OCI-LY7 (cell line): ENCODE results near the gene TBKBP1. TPM values are rescaled to one million over a fixed set of nuclear protein-coding genes. Genes with fewer than 3 reads are reported as not detected.

Experiments used
- BruUV-seq: library from RNA; stranded (reverse); fragments of 400-500 nt; replicated peaks from 2 replicates; lab custom pipeline; 2021; lab: Mats Ljungman, UMichigan
- CTCF ChIA-PET: fragments of 300-600 bp; sonication (Branson Sonifier 250); formaldehyde crosslinking; loops from one replicate; lab custom pipeline; 2022; ENCODE audit warnings: antibody characterized with exemption; ENCODE audit not compliant: unreplicated experiment; lab: Charles Lee
- POLR2A ChIA-PET: fragments of 300-600 bp; sonication (Branson Sonifier 250); formaldehyde crosslinking; loops from one replicate; lab custom pipeline; 2022; ENCODE audit warnings: antibody characterized with exemption; lab: Charles Lee
- DNase-seq: peaks from one replicate; pipeline ENCODE4 v3.0.0-alpha.2; 2015; ENCODE audit warnings: low spot score
- H2AFZ ChIP-seq: fragments of 200-600 bp; sonication (generic), shearing (Covaris generic); 2 replicates; pipeline ENCODE4 v1.6.1; 2014; ENCODE audit warnings: mild to moderate bottlenecking, antibody characterized with exemption, low read length, moderate library complexity
- H3K27ac ChIP-seq: fragments of 200-600 bp; sonication (generic); 2 replicates; pipeline ENCODE4 v1.5.1; 2014; ENCODE audit warnings: mixed run types, low read depth, mild to moderate bottlenecking, moderate library complexity, low read length, inconsistent platforms; ENCODE audit not compliant: poor library complexity, severe bottlenecking
- H3K36me3 ChIP-seq: fragments of 200-600 bp; sonication (generic); 2 replicates; pipeline ENCODE4 v1.6.1; 2014; ENCODE audit warnings: mild to moderate bottlenecking, antibody characterized with exemption, low read length, moderate library complexity, mixed read lengths; ENCODE audit not compliant: insufficient read depth
- H3K4me1 ChIP-seq: fragments of 200-600 bp; sonication (generic); 2 replicates; pipeline ENCODE4 v1.5.1; 2014; ENCODE audit warnings: mild to moderate bottlenecking, low read length; ENCODE audit not compliant: insufficient read depth, poor library complexity, severe bottlenecking
- H3K4me2 ChIP-seq: fragments of 200-600 bp; sonication (generic); 2 replicates; pipeline ENCODE4 v1.6.1; 2014; ENCODE audit warnings: mild to moderate bottlenecking, low read length
- H3K4me3 ChIP-seq: fragments of 200-600 bp; sonication (generic); 2 replicates; pipeline ENCODE4 v1.5.1; 2014; ENCODE audit warnings: mild to moderate bottlenecking, low read depth, low read length; ENCODE audit not compliant: poor library complexity, severe bottlenecking
- H3K79me2 ChIP-seq: fragments of 200-600 bp; sonication (generic); 2 replicates; pipeline ENCODE4 v1.6.1; 2016; ENCODE audit warnings: low read depth, mild to moderate bottlenecking, low read length, moderate library complexity, mixed read lengths; ENCODE audit not compliant: insufficient read depth
- H3K9me2 ChIP-seq: fragments of 200-600 bp; sonication (generic); 2 replicates; pipeline ENCODE4 v1.6.1; 2016; ENCODE audit warnings: mild to moderate bottlenecking, low read length, mixed read lengths; ENCODE audit not compliant: insufficient read depth
- H3K9me3 ChIP-seq: fragments of 200-600 bp; sonication (generic); 2 replicates; pipeline ENCODE4 v1.6.1; 2014; ENCODE audit warnings: mild to moderate bottlenecking, mixed run types, low read length, mixed read lengths
- H4K20me1 ChIP-seq: fragments of 200-600 bp; sonication (generic); 2 replicates; pipeline ENCODE4 v1.6.1; 2014; ENCODE audit warnings: mild to moderate bottlenecking, antibody characterized with exemption, low read length, moderate library complexity, mixed read lengths; ENCODE audit not compliant: insufficient read depth
- EZH2phosphoT487 ChIP-seq: fragments of 200-600 bp; sonication (generic); IDR thresholded peaks from 2 replicates; pipeline ENCODE4 v1.6.1; 2018; ENCODE audit warnings: low read depth, borderline replicate concordance, mild to moderate bottlenecking, mixed run types, antibody characterized with exemption, low read length, moderate library complexity, mixed read lengths
- intact Hi-C: fragments of 100-400 bp; cut with micrococcal nuclease; formaldehyde crosslinking; loops from one replicate; pipeline ENCODE4 v1.10.0; 2022; ENCODE audit not compliant: unreplicated experiment
- total RNA-seq, 2 experiments: library from RNA; depleted of rRNA in 1 of 2; stranded (reverse); fragments of >200 nt in 1 of 2; shearing (Covaris generic) in 1 of 2; gene quantifications; 2 replicates each; pipeline ENCODE4 v1.2.3, GENCODE V29; 2014 to 2022
- TF ChIP-seq, protein P1 (sequence below): fragments of 200-600 bp; sonication (generic); conservative IDR thresholded peaks from 2 replicates; pipeline ENCODE4 v1.5.1; 2014; ENCODE audit warnings: mild to moderate bottlenecking, antibody characterized with exemption, low read length, moderate library complexity, mixed read lengths

Gene TBKBP1
- total RNA-seq, 2 experiments from 2014 or later = 8.3 to 16.0 TPM

DNA sequence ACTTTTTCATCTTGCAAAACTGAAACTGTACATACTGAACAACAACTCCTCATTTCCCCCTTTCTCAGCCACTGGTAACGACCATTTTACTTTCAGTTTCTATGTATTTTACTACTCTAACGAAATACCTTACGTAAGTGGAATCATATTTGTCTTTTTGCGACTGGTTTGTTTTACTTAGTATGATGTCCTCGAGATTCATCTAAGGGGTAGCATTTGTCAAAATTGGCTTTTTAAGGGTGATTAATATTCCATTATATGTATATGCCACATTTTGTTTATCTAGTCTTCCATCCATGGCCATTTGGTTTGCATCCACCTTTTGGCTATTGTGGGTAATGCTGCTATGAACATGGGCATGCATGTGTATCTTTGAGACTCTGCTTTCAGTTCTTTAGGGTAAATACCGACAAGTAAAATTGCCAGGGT lies 33.9 kb upstream of the TBKBP1 start:
- no peaks in the 10 kb centered on the region for H3K9me3 ChIP-seq
- peak overlapping the region; percentile 70 for H3K27ac ChIP-seq
- H3K4me2 ChIP-seq = peak overlapping the region; percentile 63
- no peak for TF ChIP-seq EZH2phosphoT487
- TF ChIP-seq, protein P1, sequence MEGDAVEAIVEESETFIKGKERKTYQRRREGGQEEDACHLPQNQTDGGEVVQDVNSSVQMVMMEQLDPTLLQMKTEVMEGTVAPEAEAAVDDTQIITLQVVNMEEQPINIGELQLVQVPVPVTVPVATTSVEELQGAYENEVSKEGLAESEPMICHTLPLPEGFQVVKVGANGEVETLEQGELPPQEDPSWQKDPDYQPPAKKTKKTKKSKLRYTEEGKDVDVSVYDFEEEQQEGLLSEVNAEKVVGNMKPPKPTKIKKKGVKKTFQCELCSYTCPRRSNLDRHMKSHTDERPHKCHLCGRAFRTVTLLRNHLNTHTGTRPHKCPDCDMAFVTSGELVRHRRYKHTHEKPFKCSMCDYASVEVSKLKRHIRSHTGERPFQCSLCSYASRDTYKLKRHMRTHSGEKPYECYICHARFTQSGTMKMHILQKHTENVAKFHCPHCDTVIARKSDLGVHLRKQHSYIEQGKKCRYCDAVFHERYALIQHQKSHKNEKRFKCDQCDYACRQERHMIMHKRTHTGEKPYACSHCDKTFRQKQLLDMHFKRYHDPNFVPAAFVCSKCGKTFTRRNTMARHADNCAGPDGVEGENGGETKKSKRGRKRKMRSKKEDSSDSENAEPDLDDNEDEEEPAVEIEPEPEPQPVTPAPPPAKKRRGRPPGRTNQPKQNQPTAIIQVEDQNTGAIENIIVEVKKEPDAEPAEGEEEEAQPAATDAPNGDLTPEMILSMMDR = 0 out of 2 replicates have a peak, but pooled peaks have one; percentile 27
- no peaks in the 10 kb centered on the region for H3K9me2 ChIP-seq
- H3K36me3 ChIP-seq = peaks cover 98% of the 10 kb centered on the region
- H3K79me2 ChIP-seq = peaks cover 67% of the 10 kb centered on the region
- CTCF ChIA-PET = no interaction called here
- peak overlapping the region; percentile 40 for H3K4me3 ChIP-seq
- intact Hi-C loops = no loop called here
- H4K20me1 ChIP-seq = peaks cover 49% of the 10 kb centered on the region
- no TSS peak for BruUV-seq
- no peak overlapping the region for H2AFZ ChIP-seq
- peak; percentile 65 for DNase-seq
- peaks cover 62% of the 10 kb centered on the region for H3K4me1 ChIP-seq
- POLR2A ChIA-PET = interaction anchor here (2.3 kb wide), 1 partner anchor 10 kb away, joined by 10 read pairs; the partner anchor contains the start of gene KPNB1

- Histone ChIP-seq H2AFZ (no peak overlapping the region), H3K4me2 (peak overlapping the region; percentile 65), H3K79me2 (peaks cover 53% of the 10 kb centered on the region; the same call in 1 of the 2 replicates), H3K9me3 (no peaks in the 10 kb centered on the region), H4K20me1 (peaks cover 48% of the 10 kb centered on the region), H3K27ac (peak overlapping the region; percentile 75), H3K9me2 (no peaks in the 10 kb centered on the region), H3K4me1 (peaks cover 42% of the 10 kb centered on the region), H3K4me3 (peak overlapping the region; percentile 29), H3K36me3 (peaks cover 94% of the 10 kb centered on the region)
- DNase-seq = peak; percentile 77
- POLR2A ChIA-PET = interaction anchor here (0.8 to 1.8 kb wide), 5 partner anchors 10 to 24 kb away, joined by 3 to 8 read pairs (median 7); no protein-coding TSS in a partner anchor
- no peak for TF ChIP-seq EZH2phosphoT487
- TF ChIP-seq, protein P1 = peak; percentile 97
- BruUV-seq = no TSS peak
- intact Hi-C loops = loop anchor here (1.0 kb wide), 1 partner anchor 78 kb away; no protein-coding TSS in a partner anchor
- CTCF ChIA-PET = interaction anchor here (0.8 to 0.9 kb wide), 2 partner anchors 13 to 29 kb away, joined by 3 read pairs; no protein-coding TSS in a partner anchor
Observed at GRCh38 chr17:47663912-47664623, 29.9 kb upstream of the TBKBP1 start.

GRCh38 chr17:47664624-47664941 lies 29.4 kb upstream of the TBKBP1 start:
- no peak overlapping the region for H3K4me3 ChIP-seq
- no peaks in the 10 kb centered on the region for H3K9me2 ChIP-seq
- peak overlapping the region; percentile 75 for H3K27ac ChIP-seq
- H3K36me3 ChIP-seq = peaks cover 96% of the 10 kb centered on the region
- H4K20me1 ChIP-seq = peaks cover 48% of the 10 kb centered on the region
- no peak overlapping the region for H3K4me2 ChIP-seq
- BruUV-seq = no TSS peak
- H3K79me2 ChIP-seq = peaks cover 52% of the 10 kb centered on the region; the same call in 1 of the 2 replicates
- ChIA-PET CTCF (no interaction called here), POLR2A (no interaction called here)
- H3K4me1 ChIP-seq = peaks cover 37% of the 10 kb centered on the region
- no peak for DNase-seq
- no peak overlapping the region for H2AFZ ChIP-seq
- no peak for TF ChIP-seq EZH2phosphoT487
- TF ChIP-seq, protein P1 = no peak; the same call in none of the 2 replicates
- H3K9me3 ChIP-seq = no peaks in the 10 kb centered on the region
- intact Hi-C loops = loop anchor here (1.0 kb wide), 1 partner anchor 78 kb away; no protein-coding TSS in a partner anchor
